ENCODE data around the gene DCST2.

Gene DCST2

GRCh38 chr1:155022136-155022926 lies 11.2 kb downstream of the DCST2 start:
- H3K9me3 ChIP-seq (ENCODE audit: insufficient read depth, low read depth, low read length), result no peaks in the 10 kb centered on the region
- TF ChIP-seq CTCF (conservative IDR thresholded peaks at IDR 0.05; ENCODE audit: low read length) (no peak), EZH2phosphoT487 (IDR thresholded peaks at IDR 0.05; ENCODE audit: borderline replicate concordance) (no peak)
- no peak overlapping the region for H3K4me3 ChIP-seq (ENCODE audit: low read length, poor library complexity, severe bottlenecking)
- H3K4me1 ChIP-seq (ENCODE audit: insufficient read depth, low read length, poor library complexity, severe bottlenecking), result peaks cover 6% of the 10 kb centered on the region
- H3K4me2 ChIP-seq (ENCODE audit: low read depth, low read length, poor library complexity, severe bottlenecking), result no peak overlapping the region
- no peaks in the 10 kb centered on the region for H3K79me2 ChIP-seq (ENCODE audit: insufficient read depth, low read length)
- no peak overlapping the region for H3K9ac ChIP-seq (ENCODE audit: low read depth, low read length, poor library complexity, severe bottlenecking)
- H3K27me3 ChIP-seq (ENCODE audit: insufficient read depth, low read length, poor library complexity, severe bottlenecking), result no peaks in the 10 kb centered on the region
- no peak overlapping the region for H2AFZ ChIP-seq (ENCODE audit: low read length)
- no peaks in the 10 kb centered on the region for H3K36me3 ChIP-seq (ENCODE audit: insufficient read depth, low read length)
- no peaks in the 10 kb centered on the region for H3K9me2 ChIP-seq (replicated peaks; ENCODE audit: low read depth, low read length)
- H4K20me1 ChIP-seq (ENCODE audit: insufficient read depth, low read length, poor library complexity, severe bottlenecking), result no peaks in the 10 kb centered on the region
- no peaks in the 10 kb centered on the region for H3F3A ChIP-seq (ENCODE audit: low read depth)

GRCh38 chr1:155019377-155020245 lies 14.0 kb downstream of the DCST2 start:
- H3K36me3 ChIP-seq (ENCODE audit: insufficient read depth, low read length), result no peaks in the 10 kb centered on the region
- H3K27me3 ChIP-seq (ENCODE audit: insufficient read depth, low read length, poor library complexity, severe bottlenecking), result no peaks in the 10 kb centered on the region
- H3K4me2 ChIP-seq (ENCODE audit: low read depth, low read length, poor library complexity, severe bottlenecking), result no peak overlapping the region
- no peaks in the 10 kb centered on the region for H3K79me2 ChIP-seq (ENCODE audit: insufficient read depth, low read length)
- no peaks in the 10 kb centered on the region for H3K9me2 ChIP-seq (replicated peaks; ENCODE audit: low read depth, low read length)
- H3K4me1 ChIP-seq (ENCODE audit: insufficient read depth, low read length, poor library complexity, severe bottlenecking), result peaks cover 6% of the 10 kb centered on the region
- H4K20me1 ChIP-seq (ENCODE audit: insufficient read depth, low read length, poor library complexity, severe bottlenecking), result no peaks in the 10 kb centered on the region
- no peak overlapping the region for H3K4me3 ChIP-seq (ENCODE audit: low read length, poor library complexity, severe bottlenecking)
- H3K9ac ChIP-seq (ENCODE audit: low read depth, low read length, poor library complexity, severe bottlenecking), result no peak overlapping the region
- no peaks in the 10 kb centered on the region for H3F3A ChIP-seq (ENCODE audit: low read depth)
- H3K9me3 ChIP-seq (ENCODE audit: insufficient read depth, low read depth, low read length), result no peaks in the 10 kb centered on the region
- no peak overlapping the region for H2AFZ ChIP-seq (ENCODE audit: low read length)
- no peak for TF ChIP-seq CTCF (conservative IDR thresholded peaks at IDR 0.05; ENCODE audit: low read length)
- no peak for TF ChIP-seq EZH2phosphoT487 (IDR thresholded peaks at IDR 0.05; ENCODE audit: borderline replicate concordance)

GRCh38 chr1:155018617-155019348 lies 14.8 kb downstream of the DCST2 start:
- H3K27me3 ChIP-seq (ENCODE audit: insufficient read depth, low read length, poor library complexity, severe bottlenecking), result no peaks in the 10 kb centered on the region
- H2AFZ ChIP-seq (ENCODE audit: low read length), result no peak overlapping the region
- no peak overlapping the region for H3K4me2 ChIP-seq (ENCODE audit: low read depth, low read length, poor library complexity, severe bottlenecking)
- H3K9me3 ChIP-seq (ENCODE audit: insufficient read depth, low read depth, low read length), result no peaks in the 10 kb centered on the region
- H3K79me2 ChIP-seq (ENCODE audit: insufficient read depth, low read length), result no peaks in the 10 kb centered on the region
- no peaks in the 10 kb centered on the region for H3F3A ChIP-seq (ENCODE audit: low read depth)
- peaks cover 13% of the 10 kb centered on the region for H3K4me1 ChIP-seq (ENCODE audit: insufficient read depth, low read length, poor library complexity, severe bottlenecking)
- H4K20me1 ChIP-seq (ENCODE audit: insufficient read depth, low read length, poor library complexity, severe bottlenecking), result no peaks in the 10 kb centered on the region
- no peak overlapping the region for H3K9ac ChIP-seq (ENCODE audit: low read depth, low read length, poor library complexity, severe bottlenecking)
- no peaks in the 10 kb centered on the region for H3K36me3 ChIP-seq (ENCODE audit: insufficient read depth, low read length)
- H3K9me2 ChIP-seq (replicated peaks; ENCODE audit: low read depth, low read length), result no peaks in the 10 kb centered on the region
- no peak for TF ChIP-seq CTCF (conservative IDR thresholded peaks at IDR 0.05; ENCODE audit: low read length)
- no peak for TF ChIP-seq EZH2phosphoT487 (IDR thresholded peaks at IDR 0.05; ENCODE audit: borderline replicate concordance)
- H3K4me3 ChIP-seq (ENCODE audit: low read length, poor library complexity, severe bottlenecking), result no peak overlapping the region
